ENCODE results near the gene DUSP18.

- TF ChIP-seq POLR2AphosphoS5 (IDR thresholded peaks at IDR 0.05; ENCODE audit: borderline replicate concordance, low read depth, low read length) (no peak), EZH2 (IDR thresholded peaks at IDR 0.05) (no peak), FOXP2 (optimal IDR thresholded peaks at IDR 0.05; ENCODE audit: control extremely low read depth, extremely low read length, insufficient read depth) (no peak)
Measured at GRCh38 chr22:30702856-30703255, 35.2 kb upstream of the DUSP18 start.
